ENCODE results near the gene HTR6. TPM values are rescaled to one million over a fixed set of nuclear protein-coding genes. Genes with fewer than 3 reads are reported as not detected.

HTR6 gene
- total RNA-seq, 2 donors from 2014 or later: not detected

GRCh38 chr1:19643602-19644394 lies 20.9 kb upstream of the HTR6 start, which contains the start of gene NBL1:
TSS of gene NBL1 (plus strand) at chr1:19644311. CDS start at chr1:19655031, 10,720 bp downstream.
- no peaks in the 10 kb centered on the region for H3K36me3 Mint-ChIP-seq
- DNase-seq (ENCODE audit: low spot score) (peak; percentile 72), ATAC-seq (peak; percentile 87 to 91)
- no peaks in the 10 kb centered on the region for H3K9me3 Mint-ChIP-seq
- H3K27ac Mint-ChIP-seq: peak within 1 kb of the TSS; percentile 15 to 59
- H3K4me1 Mint-ChIP-seq (ENCODE audit: low read depth in 2 of 2): peaks cover 9 to 12% of the 10 kb centered on the region in 2 donors
- H3K4me3 Mint-ChIP-seq: peak within 1 kb of the TSS; percentile 94
- peaks cover 15 to 23% of the 10 kb centered on the region in 2 donors for H3K27me3 Mint-ChIP-seq

GRCh38 chr1:19644395-19644680 lies 20.3 kb upstream of the HTR6 start:
- Mint-ChIP-seq H3K27ac (peak overlapping the region in 1 of 2 donors; percentile 44), H3K36me3 (no peaks in the 10 kb centered on the region), H3K4me3 (peak overlapping the region; percentile 94), H3K27me3 (peaks cover 13 to 23% of the 10 kb centered on the region in 2 donors), H3K9me3 (no peaks in the 10 kb centered on the region), H3K4me1 (ENCODE audit: low read depth in 2 of 2) (peaks cover 9 to 12% of the 10 kb centered on the region in 2 donors)
- ATAC-seq (peak in 1 of 2 donors; percentile 33), DNase-seq (ENCODE audit: low spot score) (no peak)

- Mint-ChIP-seq H3K27ac (peak overlapping the region; percentile 15 to 44), H3K27me3 (peaks cover 13 to 23% of the 10 kb centered on the region in 2 donors), H3K4me1 (ENCODE audit: low read depth in 2 of 2) (peaks cover 9 to 12% of the 10 kb centered on the region in 2 donors), H3K36me3 (no peaks in the 10 kb centered on the region), H3K9me3 (no peaks in the 10 kb centered on the region), H3K4me3 (peak overlapping the region; percentile 94)
- DNase-seq (ENCODE audit: low spot score) (peak; percentile 69), ATAC-seq (peak; percentile 68 to 72)
These were observed 19.8 kb upstream of the HTR6 start for GRCh38 chr1:19644681-19645410.

- no peak overlapping the region for H3K27ac Mint-ChIP-seq
- no peaks in the 10 kb centered on the region for H3K9me3 Mint-ChIP-seq
- peaks cover 13 to 23% of the 10 kb centered on the region in 2 donors for H3K27me3 Mint-ChIP-seq
- DNase-seq (ENCODE audit: low spot score) (no peak), ATAC-seq (no peak)
- H3K4me1 Mint-ChIP-seq (ENCODE audit: low read depth in 2 of 2): peaks cover 9 to 12% of the 10 kb centered on the region in 2 donors
- H3K36me3 Mint-ChIP-seq: no peaks in the 10 kb centered on the region
- H3K4me3 Mint-ChIP-seq: peak overlapping the region; percentile 41
These were observed 19.0 kb upstream of the HTR6 start for GRCh38 chr1:19645411-19646251.

- Mint-ChIP-seq H3K36me3 (no peaks in the 10 kb centered on the region), H3K4me3 (peak overlapping the region; percentile 41), H3K9me3 (no peaks in the 10 kb centered on the region), H3K27ac (no peak overlapping the region), H3K27me3 (peaks cover 13 to 18% of the 10 kb centered on the region in 2 donors), H3K4me1 (ENCODE audit: low read depth in 2 of 2) (peaks cover 9 to 12% of the 10 kb centered on the region in 2 donors)
- ATAC-seq (peak in 1 of 2 donors; percentile 18), DNase-seq (ENCODE audit: low spot score) (no peak)
These were observed 18.0 kb upstream of the HTR6 start for GRCh38 chr1:19646377-19647319.

GRCh38 chr1:19647643-19648042 lies 17.0 kb upstream of the HTR6 start:
- Mint-ChIP-seq H3K36me3 (no peaks in the 10 kb centered on the region), H3K9me3 (no peaks in the 10 kb centered on the region), H3K27me3 (peaks cover 12 to 14% of the 10 kb centered on the region in 2 donors), H3K4me3 (no peak overlapping the region), H3K27ac (no peak overlapping the region), H3K4me1 (ENCODE audit: low read depth in 2 of 2) (peaks cover 9 to 12% of the 10 kb centered on the region in 2 donors)
- no peak for ATAC-seq
- DNase-seq (ENCODE audit: low spot score): no peak

- Mint-ChIP-seq H3K9me3 (no peaks in the 10 kb centered on the region), H3K27ac (no peak overlapping the region), H3K27me3 (peaks cover 6 to 8% of the 10 kb centered on the region in 2 donors), H3K4me3 (no peak overlapping the region), H3K36me3 (no peaks in the 10 kb centered on the region), H3K4me1 (ENCODE audit: low read depth in 2 of 2) (peaks cover 9 to 11% of the 10 kb centered on the region in 2 donors)
- DNase-seq (ENCODE audit: low spot score) (no peak), ATAC-seq (no peak)
These were observed 16.4 kb upstream of the HTR6 start for GRCh38 chr1:19648239-19648638.

GRCh38 chr1:19648689-19649088 lies 16.0 kb upstream of the HTR6 start:
- Mint-ChIP-seq H3K27ac (no peak overlapping the region), H3K27me3 (peaks cover 3 to 5% of the 10 kb centered on the region in 2 donors), H3K4me1 (ENCODE audit: low read depth in 2 of 2) (peaks cover 7 to 11% of the 10 kb centered on the region in 2 donors), H3K36me3 (no peaks in the 10 kb centered on the region), H3K9me3 (no peaks in the 10 kb centered on the region), H3K4me3 (no peak overlapping the region)
- no peak for ATAC-seq
- DNase-seq (ENCODE audit: low spot score): no peak

- H3K27me3 Mint-ChIP-seq: no peaks in the 10 kb centered on the region
- DNase-seq (ENCODE audit: low spot score): no peak
- no peaks in the 10 kb centered on the region for H3K9me3 Mint-ChIP-seq
- H3K4me3 Mint-ChIP-seq: no peak overlapping the region
- H3K4me1 Mint-ChIP-seq (ENCODE audit: low read depth in 2 of 2): peaks cover 6 to 10% of the 10 kb centered on the region in 2 donors
- no peak overlapping the region for H3K27ac Mint-ChIP-seq
- no peaks in the 10 kb centered on the region for H3K36me3 Mint-ChIP-seq
- ATAC-seq: no peak
These were observed 14.1 kb upstream of the HTR6 start for GRCh38 chr1:19650416-19651140.

GRCh38 chr1:19651141-19651737 lies 13.4 kb upstream of the HTR6 start:
- no peaks in the 10 kb centered on the region for H3K27me3 Mint-ChIP-seq

GRCh38 chr1:19654386-19654785 lies 10.3 kb upstream of the HTR6 start:
- ATAC-seq (no peak), DNase-seq (ENCODE audit: low spot score) (no peak)
- Mint-ChIP-seq H3K36me3 (no peaks in the 10 kb centered on the region), H3K27ac (no peak overlapping the region), H3K27me3 (no peaks in the 10 kb centered on the region), H3K9me3 (no peaks in the 10 kb centered on the region), H3K4me1 (ENCODE audit: low read depth in 2 of 2) (peaks cover under 1 to 4% of the 10 kb centered on the region in 2 donors), H3K4me3 (no peak overlapping the region)

More at GRCh38 chr1:19651141-19651737, 13.4 kb upstream of the HTR6 start:
- Mint-ChIP-seq H3K27ac (no peak overlapping the region), H3K4me3 (no peak overlapping the region), H3K4me1 (ENCODE audit: low read depth in 2 of 2) (peaks cover 6 to 10% of the 10 kb centered on the region in 2 donors), H3K36me3 (no peaks in the 10 kb centered on the region), H3K9me3 (no peaks in the 10 kb centered on the region)
- ATAC-seq (peak; percentile 42 to 63), DNase-seq (ENCODE audit: low spot score) (no peak)
